GM21390 (cell line): ENCODE measurements around the gene ADTRP.

ENCODE experiments used
- ATAC-seq: cut with Tn5 transposase; IDR thresholded peaks from one replicate; pipeline ENCODE4 v1.9.1; 2021; ENCODE audit not compliant: unreplicated experiment

The ADTRP gene

DNA sequence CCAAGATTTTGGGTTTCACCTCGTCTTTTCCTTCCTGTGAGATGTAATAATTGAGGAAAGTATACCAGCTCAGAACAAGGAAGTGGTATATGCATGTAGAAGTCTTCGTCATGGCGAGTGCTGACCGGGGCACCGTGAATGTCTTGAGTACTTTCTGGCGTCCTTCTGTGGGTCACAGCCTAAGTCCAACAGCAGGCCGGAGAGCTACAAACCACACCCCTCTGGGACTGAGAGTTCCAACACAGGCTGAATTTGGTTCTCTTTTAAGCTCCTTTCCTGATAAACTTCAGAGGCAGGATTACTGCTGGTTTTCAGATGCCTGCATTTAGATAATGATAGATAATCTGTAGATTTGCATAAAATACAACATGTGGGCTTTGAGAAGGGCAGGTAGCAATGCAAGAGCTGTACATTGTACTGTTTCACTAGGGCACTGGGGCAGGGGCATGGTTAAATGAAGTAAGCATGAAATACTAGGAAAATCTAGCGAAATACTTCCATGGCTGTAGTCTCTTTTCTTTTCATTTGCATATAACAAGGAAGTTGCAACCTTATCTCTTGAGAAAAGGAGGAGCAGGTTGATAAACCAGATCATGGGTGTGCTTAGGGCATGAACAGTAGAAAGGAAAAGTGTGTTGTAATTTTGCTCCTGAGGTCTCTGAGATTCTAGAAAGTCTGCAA, at the start of gene ADTRP:
ADTRP (minus strand) TSS at position 156 of the 681 bp plus-strand sequence; CDS start at position 112, 44 bp downstream.
- ATAC-seq: no peak

DNA sequence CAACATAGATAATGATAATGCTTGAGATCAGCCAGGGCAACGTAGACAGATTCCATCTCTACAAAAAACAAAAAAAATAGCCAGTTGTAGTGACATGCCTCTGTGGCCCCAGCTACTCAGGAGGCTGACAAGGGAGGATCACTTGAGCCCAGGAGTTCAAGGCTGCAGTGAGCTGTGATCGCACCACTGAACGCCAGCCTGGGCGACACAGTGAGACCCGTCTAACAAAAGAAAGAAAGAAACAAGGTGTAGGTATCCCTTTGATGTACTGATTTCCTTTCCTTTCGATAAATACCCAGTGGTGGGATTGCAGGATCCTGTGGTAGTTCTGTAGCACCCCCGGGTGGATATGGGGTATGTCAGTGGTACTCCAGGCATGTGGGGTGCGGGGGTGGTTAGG, 48.2 kb upstream of the ADTRP start:
- no peak for ATAC-seq

GRCh38 chr6:11824986-11825385, 46.4 kb upstream of the ADTRP start:
- peak; percentile 74 for ATAC-seq

GRCh38 chr6:11822346-11822745, 43.7 kb upstream of the ADTRP start:
- no peak for ATAC-seq

- no peak for ATAC-seq
These were observed 43.2 kb upstream of the ADTRP start for GRCh38 chr6:11821781-11822180.

GRCh38 chr6:11820821-11821220, 42.2 kb upstream of the ADTRP start:
- no peak for ATAC-seq

GRCh38 chr6:11819486-11819885, 40.9 kb upstream of the ADTRP start:
- ATAC-seq: no peak

DNA sequence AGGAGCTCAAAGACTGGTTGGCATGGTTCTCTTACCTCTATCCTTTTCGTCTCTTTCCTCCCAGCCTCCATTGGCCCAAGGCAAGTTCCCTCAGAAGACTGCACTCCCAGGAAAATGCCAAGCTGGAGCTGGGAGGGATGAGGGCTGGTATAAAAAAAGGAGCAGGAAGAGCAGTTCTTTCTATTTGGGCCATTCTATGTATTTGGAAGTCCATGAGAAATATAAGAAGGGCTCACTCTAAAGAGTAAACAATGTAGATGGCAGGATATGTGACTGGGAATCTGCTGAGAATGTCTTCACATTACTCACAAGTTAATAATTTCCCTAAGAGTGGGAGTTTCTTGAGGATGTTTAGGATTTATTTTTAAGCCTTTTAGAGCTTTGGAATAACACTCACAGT, 36.6 kb upstream of the ADTRP start:
- ATAC-seq: no peak

DNA sequence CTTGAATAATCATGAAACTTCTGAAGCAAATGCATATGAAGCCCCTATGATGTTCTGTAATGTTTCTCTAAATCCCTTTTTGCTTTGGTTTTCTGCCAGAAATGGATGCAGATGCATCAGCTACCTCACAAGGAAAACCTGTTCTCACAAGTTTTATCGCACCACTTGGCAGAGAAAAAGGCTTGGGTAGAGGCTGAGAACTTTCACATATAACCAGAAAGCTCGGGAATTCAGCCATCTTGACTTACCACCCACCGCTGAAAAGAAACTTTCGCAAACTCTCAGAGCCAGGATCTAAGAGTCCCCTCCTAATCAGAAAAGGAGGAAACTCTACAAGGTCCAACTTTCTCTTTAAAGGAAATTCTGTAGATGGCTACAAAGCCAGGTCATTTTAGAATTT, 36.2 kb upstream of the ADTRP start:
- ATAC-seq: no peak

DNA sequence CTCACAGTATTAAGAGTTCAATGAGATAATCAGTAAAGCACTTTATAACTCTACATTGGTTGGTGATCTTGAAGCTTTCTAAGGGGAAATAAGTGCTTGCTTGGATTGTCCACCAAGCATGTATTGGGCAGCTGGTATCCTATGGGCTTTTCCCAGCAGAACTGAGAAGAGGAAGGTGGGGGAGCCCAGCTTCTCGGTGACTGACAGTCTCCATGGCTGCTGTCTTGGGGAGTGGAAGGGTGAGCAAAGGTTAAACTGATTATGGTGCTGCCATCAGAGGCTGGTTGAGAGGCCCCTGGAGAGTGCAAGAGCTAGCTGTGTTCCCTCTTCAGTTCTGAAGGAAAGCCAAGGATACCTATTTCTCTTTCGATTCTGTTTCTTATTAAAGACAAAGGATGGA, 35.5 kb upstream of the ADTRP start:
- ATAC-seq: no peak

- no peak for ATAC-seq
These were observed 35.0 kb upstream of the ADTRP start for GRCh38 chr6:11813606-11814005.

GRCh38 chr6:11812951-11813350, 34.3 kb upstream of the ADTRP start:
- no peak for ATAC-seq

DNA sequence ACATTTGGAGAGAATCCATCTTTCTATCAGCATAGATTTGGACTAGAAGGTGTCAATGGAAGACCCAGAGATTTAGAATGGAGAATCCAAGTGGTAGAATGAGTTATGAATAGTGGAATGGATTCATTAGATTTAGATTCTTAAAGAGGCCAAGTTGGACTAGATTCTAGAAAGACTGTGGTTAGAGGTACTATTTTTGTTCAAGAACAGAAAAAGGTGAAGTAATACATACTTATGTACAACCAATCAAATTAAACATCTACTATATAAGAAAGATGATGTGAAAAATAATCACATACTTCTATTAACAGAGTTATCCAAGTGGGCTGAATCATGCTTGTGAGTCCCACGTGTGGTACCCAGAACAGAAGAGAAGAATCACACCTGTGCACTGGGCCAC, 33.8 kb upstream of the ADTRP start:
- no peak for ATAC-seq

GRCh38 chr6:11811644-11812264, 33.2 kb upstream of the ADTRP start:
- ATAC-seq: no peak

GRCh38 chr6:11810854-11811643, 32.4 kb upstream of the ADTRP start:
- no peak for ATAC-seq

DNA sequence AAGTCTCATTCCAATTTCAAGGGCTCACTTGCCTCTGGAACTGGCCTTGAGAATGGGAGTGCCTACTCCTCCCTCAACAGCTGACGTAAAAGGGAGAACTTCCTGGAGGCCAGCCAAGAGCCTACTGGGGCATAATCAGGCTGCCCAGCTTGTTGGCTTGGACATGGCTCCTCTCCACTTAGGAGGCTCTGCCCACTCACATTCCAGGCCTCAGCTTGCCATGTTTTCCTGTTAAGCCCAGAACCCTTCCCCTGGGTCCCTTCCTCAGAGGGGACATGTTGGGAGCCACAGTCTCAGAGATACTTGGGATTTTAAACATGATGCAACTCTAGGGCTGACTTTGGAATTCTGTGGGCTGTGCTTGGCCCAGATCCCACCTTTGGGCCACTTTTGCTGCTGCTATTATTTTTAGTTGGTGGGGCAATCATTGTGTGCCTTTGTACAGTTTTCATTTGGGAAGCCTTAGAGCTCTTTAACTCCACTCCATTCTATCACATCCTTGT, 31.5 kb upstream of the ADTRP start:
- no peak for ATAC-seq

DNA sequence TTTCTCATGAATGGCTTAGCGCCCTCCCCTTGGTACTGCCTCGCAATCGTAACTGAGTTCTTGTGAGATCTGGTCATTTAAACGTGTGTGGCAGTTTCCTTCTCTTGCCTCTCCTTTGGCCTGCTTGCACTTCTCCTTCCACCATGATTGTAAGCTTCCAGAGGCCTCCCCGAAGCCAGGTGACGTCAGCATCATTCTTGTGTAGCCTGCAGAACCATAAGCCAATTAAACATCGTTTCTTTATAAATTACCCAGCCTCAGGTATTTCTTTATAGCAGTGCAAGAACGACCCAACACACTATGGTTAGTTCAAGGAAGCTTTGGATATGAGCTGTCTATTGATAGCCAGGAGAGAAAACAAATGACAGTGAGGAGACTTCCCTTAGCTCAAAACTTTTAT, 29.5 kb upstream of the ADTRP start:
- ATAC-seq: no peak

DNA sequence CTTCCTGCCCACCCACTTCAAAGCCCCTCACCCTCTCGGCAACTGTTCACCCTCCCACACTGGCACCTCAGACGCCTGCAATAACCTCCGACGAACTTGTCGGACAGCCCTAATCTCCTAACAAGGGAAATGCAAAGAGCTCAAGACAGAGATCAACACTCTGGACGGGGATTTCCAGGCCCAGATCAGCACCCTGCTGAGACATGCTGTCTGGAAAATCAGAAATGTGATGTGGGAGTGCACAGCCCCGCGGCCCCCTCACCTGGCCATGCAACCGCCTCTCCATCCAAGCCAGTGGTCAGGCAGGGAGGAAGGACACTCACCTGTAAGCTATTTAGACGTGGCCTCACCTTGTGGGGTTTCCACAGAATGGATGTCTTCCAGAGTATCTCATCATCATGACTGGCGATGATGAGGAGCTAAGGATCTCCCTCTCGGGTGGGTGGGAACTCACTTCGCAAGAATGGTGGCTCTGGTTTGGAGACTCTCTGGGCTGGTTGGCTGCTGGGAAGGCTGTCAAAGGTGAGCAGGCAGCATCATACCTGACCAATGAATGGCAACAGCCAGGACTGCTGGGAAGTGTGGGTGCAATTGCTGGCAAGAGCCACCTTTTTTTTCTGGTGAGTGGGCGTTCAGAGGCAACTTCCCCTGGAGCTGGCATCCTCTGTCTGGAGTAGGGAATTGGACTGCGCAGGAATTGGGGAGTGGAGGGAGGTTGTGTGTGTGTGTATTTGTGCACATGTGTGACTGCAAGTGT, 28.1 kb upstream of the ADTRP start:
- no peak for ATAC-seq

DNA sequence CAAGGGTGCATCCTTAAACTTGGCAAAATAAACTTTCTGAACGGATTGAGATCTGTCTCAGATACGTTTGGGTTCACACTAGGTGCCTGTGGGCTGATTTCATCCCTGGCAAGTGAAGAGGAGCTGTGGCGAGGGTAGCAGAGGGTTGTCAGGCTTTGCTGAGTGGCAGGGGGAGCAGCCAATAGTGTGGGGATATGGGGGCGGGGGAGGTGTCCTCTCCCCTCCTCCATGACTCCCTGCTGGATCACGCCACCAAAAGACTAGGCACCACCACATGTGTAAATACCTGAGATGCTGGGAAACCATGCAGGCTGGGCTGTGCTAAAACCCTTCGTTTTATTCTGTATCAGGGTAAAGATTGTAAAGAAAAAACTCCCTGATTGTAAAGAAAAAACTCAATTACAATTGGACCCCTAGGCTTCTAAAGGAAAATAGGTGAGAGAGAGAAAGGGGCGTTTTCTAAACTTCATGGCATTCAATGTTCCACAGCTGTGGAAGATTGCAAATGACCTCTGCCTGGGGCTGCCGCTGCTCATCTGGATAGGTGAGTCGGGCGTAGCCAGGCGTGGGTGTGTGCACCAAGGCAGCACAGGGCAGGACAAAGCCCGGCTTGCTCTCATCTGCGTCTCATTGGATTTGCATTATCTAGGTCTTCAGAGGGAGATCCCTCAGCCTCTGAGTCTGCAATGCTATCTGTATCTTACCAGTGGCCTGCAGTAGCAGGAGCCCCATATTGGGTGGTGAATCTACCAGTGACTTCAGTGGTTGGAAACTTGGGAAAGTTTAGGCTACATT, 26.9 kb upstream of the ADTRP start:
- no peak for ATAC-seq

DNA sequence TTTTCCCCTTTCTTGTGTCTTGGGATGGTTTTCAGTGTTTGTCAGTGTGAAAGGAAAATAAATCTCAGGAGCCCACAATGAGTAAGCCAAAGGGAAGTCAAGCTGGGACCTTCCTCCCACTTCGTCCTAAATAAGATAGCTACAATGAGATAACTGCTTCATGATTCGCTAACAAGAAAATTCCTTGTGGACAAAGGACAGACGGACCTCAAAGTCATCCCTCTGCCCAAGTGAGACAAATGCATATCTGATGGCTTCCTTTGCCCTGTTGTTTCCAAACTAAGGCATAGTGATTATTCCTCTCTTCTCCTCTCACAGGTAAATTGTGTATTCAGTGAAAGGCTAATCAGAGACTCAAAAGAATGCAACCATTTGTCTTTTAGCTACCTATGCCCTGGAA, 26.1 kb upstream of the ADTRP start:
- no peak for ATAC-seq
